NAMALWA (cell line): ENCODE results near the gene CDH6.

Experiments
- DNase-seq: peaks from one replicate; pipeline ENCODE4 v3.0.0-alpha.2; 2015; ENCODE audit warnings: low spot score

CDH6 gene

DNA sequence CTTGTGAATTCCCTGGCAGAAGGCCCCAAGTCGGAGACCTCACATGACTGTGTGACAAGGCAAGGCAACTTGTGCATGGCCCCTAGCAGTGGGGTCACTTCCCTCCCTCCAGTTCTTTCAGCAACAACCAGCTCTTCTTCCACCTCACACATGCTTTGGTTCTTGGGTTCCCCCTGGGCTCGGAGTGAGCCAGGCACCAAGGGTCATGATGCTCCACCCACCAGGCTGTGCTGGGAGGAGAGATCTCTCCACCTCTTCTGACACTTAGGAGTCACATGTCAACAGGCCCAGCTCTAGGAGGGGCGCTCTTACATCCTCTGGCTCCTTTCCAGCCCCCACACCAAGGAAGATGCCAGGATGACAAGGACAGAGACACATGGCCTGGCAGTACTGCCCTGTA, 56.7 kb downstream of the CDH6 start:
- no peak for DNase-seq

- DNase-seq, result no peak
Observed at GRCh38 chr5:31251032-31251431, 57.5 kb downstream of the CDH6 start.

DNA sequence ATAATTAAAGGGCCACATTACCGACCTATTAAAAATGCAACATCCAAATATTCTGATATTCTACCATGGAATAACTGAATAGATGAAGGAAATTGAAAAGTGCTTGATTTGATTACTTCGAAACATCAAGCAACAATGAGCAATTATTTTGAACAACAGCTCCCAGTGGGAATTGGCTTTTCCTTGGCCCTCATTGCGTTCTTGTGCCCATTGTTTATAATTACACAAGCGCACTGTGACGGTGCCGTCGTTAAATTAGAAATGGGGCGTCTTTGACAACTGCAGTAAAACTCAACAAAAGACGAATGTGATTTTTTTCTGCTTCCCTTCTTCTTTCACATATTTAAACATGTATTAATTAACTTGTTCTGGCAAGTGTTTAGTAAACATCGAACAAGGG, 61.6 kb downstream of the CDH6 start:
- DNase-seq, result no peak

DNA sequence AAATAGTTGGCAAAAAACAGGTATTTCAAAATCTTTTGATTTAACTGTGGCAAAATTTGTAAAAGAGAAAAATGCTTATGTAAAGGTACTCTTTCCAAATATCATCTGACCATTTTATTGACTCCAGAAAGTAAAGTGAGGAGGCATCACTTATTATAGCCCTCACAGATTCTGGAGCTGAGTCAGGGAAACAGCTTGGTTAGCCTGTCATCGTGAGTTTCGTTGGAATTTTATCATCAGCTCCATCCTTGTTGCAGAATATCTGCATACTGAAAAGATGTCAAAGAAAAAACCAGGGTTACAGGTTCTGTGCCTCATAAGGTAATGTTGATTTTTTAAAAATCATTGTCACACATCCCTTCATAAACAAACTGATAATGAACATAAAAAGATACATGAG, 74.8 kb downstream of the CDH6 start:
- DNase-seq, result no peak

GRCh38 chr5:31268686-31269085, 75.2 kb downstream of the CDH6 start:
- DNase-seq, result no peak

GRCh38 chr5:31269259-31269658, 75.8 kb downstream of the CDH6 start:
- no peak for DNase-seq

GRCh38 chr5:31270396-31270795, 76.9 kb downstream of the CDH6 start:
- DNase-seq, result peak; percentile 47

GRCh38 chr5:31271567-31271966, 78.1 kb downstream of the CDH6 start:
- DNase-seq, result no peak

GRCh38 chr5:31273161-31273560, 79.7 kb downstream of the CDH6 start:
- no peak for DNase-seq

DNA sequence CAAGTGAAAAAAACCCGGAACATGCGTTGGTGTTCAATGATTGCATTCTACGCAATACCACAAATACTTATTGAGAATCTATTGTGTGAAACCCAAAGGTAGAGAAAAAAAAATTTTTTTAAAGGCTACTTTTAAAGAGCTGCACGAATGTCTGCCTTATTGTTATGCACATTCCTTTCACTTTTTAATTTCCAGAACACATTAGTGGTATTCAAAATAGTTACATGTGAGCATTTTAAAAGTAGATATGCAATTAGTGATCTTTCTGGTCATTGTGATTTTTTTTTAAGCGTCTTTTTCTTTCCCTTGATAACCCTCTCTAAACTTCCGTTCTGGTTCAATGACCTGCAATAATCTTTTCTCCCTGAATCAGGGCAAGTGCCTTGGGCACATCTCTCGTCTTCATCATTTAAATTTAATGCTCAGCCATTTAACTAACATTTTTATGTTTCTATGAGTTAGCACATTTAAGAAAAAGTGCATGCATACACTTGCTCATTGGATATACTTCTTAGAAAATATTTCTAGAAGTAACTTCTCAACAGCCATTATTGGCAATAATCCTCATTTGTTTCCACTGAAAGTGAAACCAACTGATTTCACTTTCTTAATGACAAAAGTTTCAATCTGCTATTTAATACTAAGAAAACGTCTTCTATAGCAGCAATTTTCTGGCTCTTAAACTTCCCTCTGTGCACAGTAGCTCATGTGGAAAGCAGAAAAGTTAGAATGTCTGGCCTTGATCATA, 80.3 kb downstream of the CDH6 start:
- DNase-seq, result peak; percentile 6

DNA sequence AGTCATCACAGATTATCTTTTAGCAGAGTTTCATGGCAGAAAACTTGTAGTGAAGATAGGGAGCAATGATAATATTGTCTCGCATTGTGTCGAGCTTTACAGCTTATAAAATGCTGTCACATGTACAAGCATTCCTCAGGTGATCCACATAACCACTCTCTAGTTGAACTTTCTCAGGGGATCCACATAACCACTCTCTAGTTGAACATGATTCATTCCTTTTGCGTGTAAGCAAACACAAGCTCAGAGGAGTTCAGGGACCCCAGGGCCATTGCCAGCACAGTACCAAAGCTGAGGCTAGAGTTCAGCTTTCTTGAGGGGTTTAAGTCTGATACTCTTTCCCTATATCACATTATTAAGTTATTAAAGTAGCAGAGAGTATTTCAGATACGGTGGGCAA, 86.7 kb downstream of the CDH6 start:
- DNase-seq, result no peak

- DNase-seq, result no peak
Observed at GRCh38 chr5:31283326-31283725, 89.8 kb downstream of the CDH6 start.

GRCh38 chr5:31285025-31285424, 91.5 kb downstream of the CDH6 start:
- DNase-seq, result no peak

DNA sequence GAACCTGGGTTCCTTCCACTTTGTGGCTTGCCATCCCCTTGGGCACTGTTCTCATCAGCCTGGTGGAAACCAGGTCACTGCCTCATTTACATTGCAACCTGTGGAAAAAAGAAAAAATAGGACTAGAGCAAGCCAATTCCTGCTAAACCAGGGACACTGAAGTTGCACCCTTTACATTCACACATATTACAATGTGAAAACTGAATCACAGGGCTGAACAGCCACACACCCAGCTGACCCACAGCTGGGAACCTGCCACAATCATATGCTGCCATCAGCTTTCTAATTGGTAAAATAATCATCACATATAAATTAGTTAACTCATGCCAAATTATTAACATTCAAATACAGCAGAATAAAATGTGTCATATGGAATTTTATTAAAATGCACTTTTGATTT, 94.5 kb downstream of the CDH6 start:
- no peak for DNase-seq

DNA sequence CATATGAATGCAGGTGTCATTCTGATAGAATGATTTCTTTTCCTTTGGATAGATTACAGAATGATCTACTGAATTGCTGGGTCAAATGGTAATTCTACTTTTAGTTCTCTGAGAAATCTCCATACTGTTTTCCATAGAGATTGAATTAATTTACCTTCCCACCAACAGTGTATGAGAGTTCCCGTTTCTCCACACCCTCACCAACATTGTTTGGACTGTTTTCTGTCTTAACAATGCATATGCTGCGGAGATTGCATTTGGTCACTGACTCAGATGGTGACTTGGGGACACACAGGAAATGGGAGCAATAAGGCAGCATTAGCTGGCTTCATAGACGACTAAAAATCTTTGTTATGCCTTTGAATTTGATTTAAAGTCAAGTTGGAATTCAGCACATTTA, 95.9 kb downstream of the CDH6 start:
- no peak for DNase-seq

DNA sequence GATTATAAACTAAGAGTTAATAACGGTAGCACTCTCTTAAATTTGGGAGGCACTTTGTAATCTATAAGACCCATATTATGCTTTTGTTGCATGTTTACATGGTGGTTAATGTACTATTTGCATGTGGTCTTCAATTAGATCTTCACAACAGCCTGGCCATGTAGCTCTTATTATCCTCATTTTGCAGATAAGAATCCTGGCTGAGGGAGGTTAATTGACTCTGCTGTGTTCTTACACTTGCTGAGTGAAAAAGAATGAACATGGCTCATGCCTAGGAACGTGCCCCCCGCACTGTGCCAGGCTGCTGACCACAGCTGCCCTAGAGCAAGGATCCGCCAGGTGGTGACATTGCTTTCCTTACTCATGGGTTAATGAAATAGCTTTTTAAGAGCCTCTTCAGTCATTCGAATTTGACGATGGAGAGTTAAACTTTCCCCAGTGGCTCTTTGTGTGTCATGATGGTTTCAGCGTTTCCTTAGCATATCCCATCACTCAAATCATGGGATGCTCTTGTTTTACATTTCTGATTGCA, 97.9 kb downstream of the CDH6 start:
- no peak for DNase-seq

GRCh38 chr5:31300501-31300900, 107.0 kb downstream of the CDH6 start:
- DNase-seq, result no peak

GRCh38 chr5:31301833-31302232, 108.3 kb downstream of the CDH6 start:
- no peak for DNase-seq

DNA sequence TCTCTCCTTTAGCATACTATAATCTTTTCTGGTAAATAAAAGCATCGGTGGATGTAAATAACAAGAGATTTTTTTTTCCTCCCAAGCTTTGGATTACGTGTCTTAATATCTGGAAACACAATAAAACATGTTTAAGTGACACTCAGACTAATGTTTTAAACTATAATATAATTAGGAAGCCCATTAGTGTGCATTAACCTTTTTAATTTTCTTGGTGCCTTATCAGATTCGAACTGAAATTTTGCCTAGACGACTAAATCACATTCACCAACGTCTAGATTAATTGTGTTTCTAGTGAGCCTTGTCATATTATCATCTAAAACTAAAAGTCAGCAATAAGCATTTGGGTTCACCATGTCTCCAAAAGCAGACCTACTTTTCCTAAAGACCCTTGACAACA, 110.2 kb downstream of the CDH6 start:
- DNase-seq, result no peak

- DNase-seq, result no peak
Observed at GRCh38 chr5:31317665-31318064, 124.2 kb downstream of the CDH6 start.

DNA sequence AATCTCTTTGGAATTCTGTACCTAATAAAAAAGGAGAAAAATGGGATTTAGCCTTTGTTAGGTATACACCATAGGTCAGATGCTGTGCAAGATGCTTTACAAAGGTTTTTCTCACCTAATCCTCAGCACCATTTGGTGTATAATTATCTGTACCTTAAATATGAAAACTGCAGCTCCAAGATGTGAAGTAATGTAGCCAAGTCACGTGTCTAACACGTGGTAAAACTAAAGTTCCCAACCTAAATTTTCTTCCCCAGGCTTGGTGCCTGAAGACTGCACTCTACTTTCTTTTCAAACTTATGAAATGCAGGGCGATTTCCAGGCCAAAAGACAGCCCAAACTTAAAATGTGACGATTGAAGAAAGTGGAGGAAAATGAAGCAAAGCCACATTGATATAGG, 125.8 kb downstream of the CDH6 start:
- DNase-seq, result no peak

GRCh38 chr5:31322946-31323345, 129.5 kb downstream of the CDH6 start:
- no peak for DNase-seq

- no peak for DNase-seq
Observed at GRCh38 chr5:31324842-31325241, 131.4 kb downstream of the CDH6 start.

DNA sequence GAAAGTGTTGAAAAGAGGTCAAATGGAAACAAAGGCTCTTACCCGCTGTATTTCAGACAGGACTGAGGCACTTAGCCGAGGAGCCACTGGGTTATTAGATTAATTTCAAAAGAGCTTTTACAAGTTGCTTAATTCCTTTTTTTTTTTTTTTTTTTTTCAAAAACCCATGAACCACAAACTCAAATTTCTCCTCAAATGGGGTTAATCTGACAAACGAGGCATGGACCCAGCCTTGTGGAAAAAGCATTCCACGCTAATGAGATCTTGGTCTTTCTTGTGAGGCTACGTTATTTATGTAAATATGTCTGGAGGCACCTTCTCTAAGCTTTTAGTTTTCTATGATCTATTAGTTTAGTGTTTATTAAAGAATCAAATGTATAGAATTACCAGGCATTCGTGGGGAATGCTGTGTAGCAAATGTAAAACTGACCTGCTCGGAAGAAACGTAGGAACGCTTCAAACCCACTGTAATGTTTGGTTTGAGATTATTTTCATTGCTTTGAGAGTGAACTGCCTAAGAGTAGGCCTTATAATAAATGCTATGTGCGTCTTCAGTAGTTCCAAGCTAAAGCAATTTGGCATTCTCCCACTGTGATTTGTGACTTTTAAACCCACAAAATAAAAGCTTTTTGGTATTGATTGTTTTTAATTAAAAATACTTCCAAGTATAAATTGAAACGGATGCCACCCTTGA, 134.7 kb downstream of the CDH6 start:
- no peak for DNase-seq
